ENCODE data around the gene UBFD1. TPM values are rescaled to one million over a fixed set of nuclear protein-coding genes. Genes with fewer than 3 reads are reported as not detected.

Gene UBFD1
- total and polyA plus RNA-seq, 4 donors = 8.5 to 61.4 (median 31.4) TPM

GRCh38 chr16:23544436-23544835 lies 13.1 kb upstream of the UBFD1 start:
- Histone ChIP-seq H3K9me3 (ENCODE audit: control insufficient read depth in 4 of 4, insufficient read depth in 3 of 4, low read length in 3 of 4) (no peaks in the 10 kb centered on the region), H3K4me3 (no peak overlapping the region), H3K27me3 (ENCODE audit: control insufficient read depth in 3 of 3, insufficient read depth in 3 of 3, low read length in 2 of 3) (no peaks in the 10 kb centered on the region), H3K36me3 (ENCODE audit: control insufficient read depth in 4 of 4, insufficient read depth in 4 of 4, low read length in 4 of 4) (peaks cover 10 to 41% (median 25%) of the 10 kb centered on the region in 4 donors), H3K9ac (ENCODE audit: insufficient read depth in 1 of 2, low read length in 2 of 2) (no peak overlapping the region), H3K27ac (ENCODE audit: low read depth in 1 of 2, low read length in 1 of 2) (no peak overlapping the region), H3K4me1 (ENCODE audit: control insufficient read depth in 5 of 5, insufficient read depth in 5 of 5, low read length in 5 of 5) (no peaks in the 10 kb centered on the region)
- DNase-seq (no peak), ATAC-seq (ENCODE audit: insufficient read depth, low FRiP score) (no peak)
- TF ChIP-seq CTCF (IDR thresholded peaks at IDR 0.05; ENCODE audit: control extremely low read depth, extremely low read depth) = no peak
- 96 to 98% methylated on average over 14 of the region's 14 CpGs for WGBS, 2 donors

GRCh38 chr16:23549938-23550337 lies 7.6 kb upstream of the UBFD1 start:
- H3K36me3 ChIP-seq (ENCODE audit: control insufficient read depth in 4 of 4, insufficient read depth in 4 of 4, low read length in 4 of 4) = peaks cover 11 to 49% (median 36%) of the 10 kb centered on the region in 4 donors
- no peak overlapping the region for H3K27ac ChIP-seq (ENCODE audit: low read depth in 1 of 2, low read length in 1 of 2)
- no peak for TF ChIP-seq CTCF (IDR thresholded peaks at IDR 0.05; ENCODE audit: control extremely low read depth, extremely low read depth)
- no peaks in the 10 kb centered on the region for H3K9me3 ChIP-seq (ENCODE audit: control insufficient read depth in 4 of 4, insufficient read depth in 3 of 4, low read length in 3 of 4)
- H3K4me3 ChIP-seq = no peak overlapping the region
- no peaks in the 10 kb centered on the region for H3K4me1 ChIP-seq (ENCODE audit: control insufficient read depth in 5 of 5, insufficient read depth in 5 of 5, low read length in 5 of 5)
- no peak for ATAC-seq (ENCODE audit: insufficient read depth, low FRiP score)
- H3K27me3 ChIP-seq (ENCODE audit: control insufficient read depth in 3 of 3, insufficient read depth in 3 of 3, low read length in 2 of 3) = no peaks in the 10 kb centered on the region
- no peak for DNase-seq
- 96 to 98% methylated on average over 5 of the region's 5 CpGs for WGBS, 2 donors
- H3K9ac ChIP-seq (ENCODE audit: insufficient read depth in 1 of 2, low read length in 2 of 2) = no peak overlapping the region

- Histone ChIP-seq H3K9me3 (ENCODE audit: control insufficient read depth in 4 of 4, insufficient read depth in 3 of 4, low read length in 3 of 4) (no peaks in the 10 kb centered on the region), H3K9ac (ENCODE audit: insufficient read depth in 1 of 2, low read length in 2 of 2) (no peak overlapping the region), H3K4me1 (ENCODE audit: control insufficient read depth in 5 of 5, insufficient read depth in 5 of 5, low read length in 5 of 5) (peaks cover 0 to 10% (median 0%) of the 10 kb centered on the region in 5 donors), H3K27me3 (ENCODE audit: control insufficient read depth in 3 of 3, insufficient read depth in 3 of 3, low read length in 2 of 3) (no peaks in the 10 kb centered on the region), H3K4me3 (no peak overlapping the region), H3K27ac (ENCODE audit: low read depth in 1 of 2, low read length in 1 of 2) (no peak overlapping the region), H3K36me3 (ENCODE audit: control insufficient read depth in 4 of 4, insufficient read depth in 4 of 4, low read length in 4 of 4) (peaks cover 11 to 37% (median 29%) of the 10 kb centered on the region in 4 donors)
- TF ChIP-seq CTCF (IDR thresholded peaks at IDR 0.05; ENCODE audit: control extremely low read depth, extremely low read depth) = no peak
- DNase-seq (no peak), ATAC-seq (ENCODE audit: insufficient read depth, low FRiP score) (no peak)
- 77 to 80% methylated on average over 6 of the region's 6 CpGs for WGBS, 2 donors
These were observed 5.4 kb upstream of the UBFD1 start for GRCh38 chr16:23552161-23552560.

- H3K4me3 ChIP-seq = no peak overlapping the region
- ATAC-seq (ENCODE audit: insufficient read depth, low FRiP score) (no peak), DNase-seq (no peak)
- TF ChIP-seq CTCF (IDR thresholded peaks at IDR 0.05; ENCODE audit: control extremely low read depth, extremely low read depth) = no peak
- peaks cover 11 to 25% (median 22%) of the 10 kb centered on the region in 4 donors for H3K36me3 ChIP-seq (ENCODE audit: control insufficient read depth in 4 of 4, insufficient read depth in 4 of 4, low read length in 4 of 4)
- H3K9ac ChIP-seq (ENCODE audit: insufficient read depth in 1 of 2, low read length in 2 of 2) = no peak overlapping the region
- no peaks in the 10 kb centered on the region for H3K27me3 ChIP-seq (ENCODE audit: control insufficient read depth in 3 of 3, insufficient read depth in 3 of 3, low read length in 2 of 3)
- no peak overlapping the region for H3K27ac ChIP-seq (ENCODE audit: low read depth in 1 of 2, low read length in 1 of 2)
- H3K4me1 ChIP-seq (ENCODE audit: control insufficient read depth in 5 of 5, insufficient read depth in 5 of 5, low read length in 5 of 5) = peaks cover 0 to 10% (median 10%) of the 10 kb centered on the region in 5 donors
- WGBS, 2 donors = 79 to 86% methylated on average over 3 of the region's 3 CpGs
- no peaks in the 10 kb centered on the region for H3K9me3 ChIP-seq (ENCODE audit: control insufficient read depth in 4 of 4, insufficient read depth in 3 of 4, low read length in 3 of 4)
These were observed 3.0 kb upstream of the UBFD1 start for GRCh38 chr16:23554536-23554935.

Measured in lung (tissue), 12 donors.